ENCODE data around the gene DNAH14. TPM values are rescaled to one million over a fixed set of nuclear protein-coding genes. Genes with fewer than 3 reads are reported as not detected.

The DNAH14 gene
- total RNA-seq, 1 experiment from 2014 or later, result 69.7 TPM

- Mint-ChIP-seq H3K27me3 (ENCODE audit: insufficient read depth, unreplicated experiment) (peaks cover 45% of the 10 kb centered on the region), H3K36me3 (ENCODE audit: insufficient read depth, unreplicated experiment) (no peaks in the 10 kb centered on the region), H3K4me1 (ENCODE audit: insufficient read depth, unreplicated experiment) (no peaks in the 10 kb centered on the region), H3K4me3 (ENCODE audit: unreplicated experiment) (no peak overlapping the region), H3K9me3 (ENCODE audit: unreplicated experiment) (no peaks in the 10 kb centered on the region), H3K27ac (ENCODE audit: low read depth, unreplicated experiment) (no peak overlapping the region)
- TF ChIP-seq CTCF (IDR thresholded peaks at IDR 0.05; ENCODE audit: unreplicated experiment), result no peak
- POLR2A ChIA-PET, result interaction anchor here (1.1 kb wide), 1 partner anchor 14 kb away, joined by 3 read pairs; no protein-coding TSS in a partner anchor
- CTCF ChIA-PET, result interaction anchor here (0.7 to 3.7 kb wide), 6 partner anchors 23 to 387 kb away, joined by 3 to 24 read pairs (median 4); no protein-coding TSS in a partner anchor
- intact Hi-C loops (cut with micrococcal nuclease), result no loop called here
- BruUV-seq (replicated peaks), result no TSS peak
- DNase-seq (ENCODE audit: unreplicated experiment), result no peak
Measured at GRCh38 chr1:224900062-224900630, 29.3 kb upstream of the DNAH14 start.

GRCh38 chr1:224901087-224901810 is 28.2 kb upstream of the DNAH14 start:
- Mint-ChIP-seq H3K4me1 (ENCODE audit: insufficient read depth, unreplicated experiment) (no peaks in the 10 kb centered on the region), H3K9me3 (ENCODE audit: unreplicated experiment) (no peaks in the 10 kb centered on the region)

GRCh38 chr1:224903955-224904354 is 25.5 kb upstream of the DNAH14 start:
- TF ChIP-seq CTCF (IDR thresholded peaks at IDR 0.05; ENCODE audit: unreplicated experiment), result no peak
- Mint-ChIP-seq H3K36me3 (ENCODE audit: insufficient read depth, unreplicated experiment) (no peaks in the 10 kb centered on the region), H3K4me3 (ENCODE audit: unreplicated experiment) (no peak overlapping the region), H3K9me3 (ENCODE audit: unreplicated experiment) (no peaks in the 10 kb centered on the region), H3K27ac (ENCODE audit: low read depth, unreplicated experiment) (no peak overlapping the region), H3K4me1 (ENCODE audit: insufficient read depth, unreplicated experiment) (no peaks in the 10 kb centered on the region), H3K27me3 (ENCODE audit: insufficient read depth, unreplicated experiment) (peaks cover 77% of the 10 kb centered on the region)
- CTCF ChIA-PET, result interaction anchor here (0.6 to 3.7 kb wide), 5 partner anchors 19 to 1221 kb away, joined by 3 to 24 read pairs (median 3); no protein-coding TSS in a partner anchor
- intact Hi-C loops (cut with micrococcal nuclease), result no loop called here
- no peak for DNase-seq (ENCODE audit: unreplicated experiment)
- no TSS peak for BruUV-seq (replicated peaks)
- POLR2A ChIA-PET, result no interaction called here

More at GRCh38 chr1:224901087-224901810, 28.2 kb upstream of the DNAH14 start:
- no peaks in the 10 kb centered on the region for H3K36me3 Mint-ChIP-seq (ENCODE audit: insufficient read depth, unreplicated experiment)
- TF ChIP-seq CTCF (IDR thresholded peaks at IDR 0.05; ENCODE audit: unreplicated experiment), result no peak
- H3K27me3 Mint-ChIP-seq (ENCODE audit: insufficient read depth, unreplicated experiment), result peaks cover 56% of the 10 kb centered on the region
- ChIA-PET POLR2A (interaction anchor here (1.0 kb wide), 1 partner anchor 15 kb away, joined by 3 read pairs; no protein-coding TSS in a partner anchor), CTCF (interaction anchor here (0.6 to 3.7 kb wide), 8 partner anchors 13 to 1659 kb away, joined by 3 to 24 read pairs (median 4); no protein-coding TSS in a partner anchor)
- intact Hi-C loops (cut with micrococcal nuclease), result no loop called here
- no peak overlapping the region for H3K27ac Mint-ChIP-seq (ENCODE audit: low read depth, unreplicated experiment)
- no TSS peak for BruUV-seq (replicated peaks)
- no peak for DNase-seq (ENCODE audit: unreplicated experiment)
- no peak overlapping the region for H3K4me3 Mint-ChIP-seq (ENCODE audit: unreplicated experiment)

GRCh38 chr1:224906340-224906739 is 23.1 kb upstream of the DNAH14 start:
- Mint-ChIP-seq H3K27me3 (ENCODE audit: insufficient read depth, unreplicated experiment) (peaks cover 56% of the 10 kb centered on the region), H3K4me3 (ENCODE audit: unreplicated experiment) (no peak overlapping the region), H3K4me1 (ENCODE audit: insufficient read depth, unreplicated experiment) (no peaks in the 10 kb centered on the region), H3K36me3 (ENCODE audit: insufficient read depth, unreplicated experiment) (no peaks in the 10 kb centered on the region), H3K9me3 (ENCODE audit: unreplicated experiment) (peaks cover 8% of the 10 kb centered on the region), H3K27ac (ENCODE audit: low read depth, unreplicated experiment) (no peak overlapping the region)
- intact Hi-C loops (cut with micrococcal nuclease), result no loop called here
- no peak for DNase-seq (ENCODE audit: unreplicated experiment)
- BruUV-seq (replicated peaks), result no TSS peak
- ChIA-PET CTCF (interaction anchor here (1.3 to 3.2 kb wide), 5 partner anchors 12 to 394 kb away, joined by 4 to 17 read pairs (median 12); no protein-coding TSS in a partner anchor), POLR2A (no interaction called here)
- no peak for TF ChIP-seq CTCF (IDR thresholded peaks at IDR 0.05; ENCODE audit: unreplicated experiment)
